ENCODE data around the gene NUP210L. TPM values are rescaled to one million over a fixed set of nuclear protein-coding genes. Genes with fewer than 3 reads are reported as not detected.
A peak's percentile ranks its signal among the peaks of the same experiment; 100 is the strongest.

The NUP210L gene
- polyA plus RNA-seq (2013): 0.08 TPM

DNA sequence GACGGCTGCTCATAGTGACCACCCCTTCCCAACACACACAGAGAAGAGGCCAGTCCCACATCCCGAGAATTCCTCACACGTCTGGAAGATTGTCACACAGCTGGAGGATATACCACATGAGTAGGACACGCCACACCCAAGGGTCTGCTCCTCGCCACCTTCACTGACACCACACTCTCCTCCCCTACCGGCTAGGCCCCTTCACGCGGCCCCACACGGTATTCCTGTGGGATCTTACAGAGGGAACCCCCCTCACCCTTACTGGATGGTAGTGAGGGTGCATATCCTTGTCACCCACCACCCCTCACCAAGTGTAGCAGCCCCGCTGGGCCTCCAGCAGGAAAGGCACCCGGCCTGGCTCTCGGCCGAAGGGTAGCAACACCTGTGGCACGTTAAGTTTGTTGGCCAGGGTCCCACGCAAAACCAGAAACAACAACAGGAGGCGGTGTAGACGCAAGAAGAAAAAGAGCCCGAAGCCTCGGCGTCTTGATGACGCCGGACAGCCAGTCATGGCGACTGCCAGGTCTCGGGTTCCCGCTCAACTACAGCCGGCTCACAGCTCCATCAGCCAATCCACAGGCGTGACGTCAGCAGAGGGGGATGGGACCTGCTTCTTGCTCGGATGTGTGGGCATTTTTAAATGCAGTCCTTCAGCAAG lies at the start of gene NUP210L:
Gene NUP210L, minus strand, starts transcription at position 540 of the 658 bp plus-strand sequence.
- H3K36me3 ChIP-seq (ENCODE audit: control insufficient read depth in 4 of 4, insufficient read depth in 4 of 4, low read length in 3 of 4): peaks cover 8 to 43% (median 30%) of the 10 kb centered on the region in 4 experiments
- POLR2A ChIA-PET: interaction anchor here (0.7 kb wide), 1 partner anchor 23 kb away, joined by 4 read pairs; no protein-coding TSS in a partner anchor
- H3K27ac ChIP-seq (ENCODE audit: insufficient read depth in 1 of 2, low read depth in 1 of 2, low read length in 2 of 2, poor library complexity in 1 of 2, severe bottlenecking in 2 of 2): peak within 1 kb of the TSS; percentile 29 to 74
- peaks cover 16 to 25% (median 23%) of the 10 kb centered on the region in 4 experiments for H3K4me1 ChIP-seq (ENCODE audit: control extremely low read depth in 1 of 4, control insufficient read depth in 4 of 4, insufficient read depth in 4 of 4, low read length in 3 of 4)
- WGBS (ENCODE audit: insufficient coverage): 90% methylated on average over 24 of the region's 29 CpGs
- peak within 1 kb of the TSS in 2 of 7 experiments; percentile 8 to 39 for H3K4me3 ChIP-seq (ENCODE audit: control insufficient read depth in 1 of 7, extremely low read depth in 1 of 7, insufficient read depth in 4 of 7, low read depth in 2 of 7, low read length in 6 of 7)
- no peaks in the 10 kb centered on the region for H3K27me3 ChIP-seq (replicated peaks in 2 of 5; ENCODE audit: control insufficient read depth in 4 of 5, insufficient read depth in 5 of 5, low read length in 4 of 5)
- CTCF ChIA-PET: interaction anchor here (1.2 to 1.8 kb wide), 3 partner anchors 11 to 30 kb away, joined by 3 to 4 read pairs (median 4); no protein-coding TSS in a partner anchor
- peaks cover 0 to 2% (median 0%) of the 10 kb centered on the region in 5 experiments for H3K9me3 ChIP-seq (ENCODE audit: control extremely low read depth in 1 of 5, control insufficient read depth in 4 of 5, insufficient read depth in 2 of 5, low read depth in 1 of 5, low read length in 4 of 5)
- DNase-seq: peak in 2 of 3 donors; percentile 60 to 83

DNA sequence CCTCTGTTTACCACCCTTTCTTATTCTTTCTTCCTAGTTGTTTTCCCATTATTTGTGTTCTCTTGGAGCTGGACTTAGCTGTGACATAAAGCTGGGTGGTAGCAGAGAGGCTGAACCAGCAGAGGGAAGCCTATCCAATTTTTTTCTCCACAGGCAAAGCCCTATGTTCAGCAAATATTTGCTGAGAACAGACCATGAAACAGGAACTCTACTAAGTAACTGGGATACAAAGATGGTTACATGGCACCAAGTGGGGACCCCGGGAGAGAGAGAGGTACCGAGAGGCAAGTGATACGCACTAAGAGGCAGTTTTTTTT lies 44.6 kb upstream of the NUP210L start:
- Histone ChIP-seq H3K9me3 (ENCODE audit: control extremely low read depth in 1 of 5, control insufficient read depth in 4 of 5, insufficient read depth in 2 of 5, low read depth in 1 of 5, low read length in 4 of 5) (no peaks in the 10 kb centered on the region), H3K27me3 (replicated peaks in 2 of 5; ENCODE audit: control insufficient read depth in 4 of 5, insufficient read depth in 5 of 5, low read length in 4 of 5) (no peaks in the 10 kb centered on the region), H3K36me3 (ENCODE audit: control insufficient read depth in 4 of 4, insufficient read depth in 4 of 4, low read length in 3 of 4) (no peaks in the 10 kb centered on the region), H3K4me1 (ENCODE audit: control extremely low read depth in 1 of 4, control insufficient read depth in 4 of 4, insufficient read depth in 4 of 4, low read length in 3 of 4) (peaks cover under 1 to 7% (median 4%) of the 10 kb centered on the region in 4 experiments), H3K4me3 (ENCODE audit: control insufficient read depth in 1 of 7, extremely low read depth in 1 of 7, insufficient read depth in 4 of 7, low read depth in 2 of 7, low read length in 6 of 7) (peak overlapping the region in 3 of 7 experiments; percentile 16 to 61 (median 30)), H3K27ac (ENCODE audit: insufficient read depth in 1 of 2, low read depth in 1 of 2, low read length in 2 of 2, poor library complexity in 1 of 2, severe bottlenecking in 2 of 2) (no peak overlapping the region)
- ChIA-PET POLR2A (no interaction called here), CTCF (interaction anchor here (0.6 to 4.1 kb wide), 21 partner anchors 10 to 208 kb away, joined by 3 to 28 read pairs (median 4); partner anchors contain the start of gene HAX1)
- 100% methylated on average over 3 of the region's 3 CpGs for WGBS (ENCODE audit: insufficient coverage)
- no peak for DNase-seq

DNA sequence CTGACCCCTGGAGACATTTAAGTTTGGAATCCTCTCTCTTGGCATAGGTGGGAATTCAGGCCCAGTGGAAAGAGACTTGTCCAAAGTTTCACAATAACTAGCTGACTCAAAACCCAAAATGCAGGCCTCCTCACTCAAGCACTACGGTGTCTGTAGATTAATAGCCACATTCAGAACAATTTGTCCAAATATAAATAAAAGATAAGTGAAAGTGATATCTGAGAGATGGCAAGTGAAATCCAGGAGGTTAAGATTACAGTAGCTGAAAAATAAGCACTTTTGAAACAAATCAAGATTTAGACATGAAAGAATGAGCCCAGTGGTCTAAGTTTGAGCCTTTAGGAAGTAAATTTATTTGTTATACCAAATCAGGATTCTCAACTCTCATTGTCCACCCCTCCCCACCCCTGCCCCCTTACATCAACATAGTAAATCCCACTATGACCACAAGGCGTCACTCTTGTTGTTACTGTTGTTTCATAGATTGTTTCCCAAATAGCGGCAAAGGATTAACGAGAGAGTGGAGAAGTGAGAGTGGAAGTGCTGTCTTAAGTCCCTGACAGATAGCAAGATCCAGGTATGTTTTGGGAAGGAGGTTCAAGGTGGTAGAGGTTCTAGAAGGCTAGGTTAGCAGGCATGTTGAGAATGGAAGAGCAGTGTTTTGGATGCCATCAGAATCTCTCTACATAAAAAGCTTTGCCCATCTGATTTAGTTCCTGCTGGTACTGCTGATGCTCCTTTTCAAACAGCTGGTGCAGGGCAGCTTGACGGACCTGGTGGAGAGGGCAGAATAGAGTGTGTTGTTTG lies 44.1 kb upstream of the NUP210L start:
- no peaks in the 10 kb centered on the region for H3K36me3 ChIP-seq (ENCODE audit: control insufficient read depth in 4 of 4, insufficient read depth in 4 of 4, low read length in 3 of 4)
- 0% methylated on average over 3 of the region's 5 CpGs for WGBS (ENCODE audit: insufficient coverage)
- peaks cover 2 to 12% (median 7%) of the 10 kb centered on the region in 4 experiments for H3K4me1 ChIP-seq (ENCODE audit: control extremely low read depth in 1 of 4, control insufficient read depth in 4 of 4, insufficient read depth in 4 of 4, low read length in 3 of 4)
- DNase-seq: peak; percentile 73 to 84 (median 83)
- ChIA-PET POLR2A (no interaction called here), CTCF (interaction anchor here (0.6 to 4.1 kb wide), 21 partner anchors 10 to 208 kb away, joined by 3 to 28 read pairs (median 4); partner anchors contain the start of gene HAX1)
- H3K27me3 ChIP-seq (replicated peaks in 2 of 5; ENCODE audit: control insufficient read depth in 4 of 5, insufficient read depth in 5 of 5, low read length in 4 of 5): no peaks in the 10 kb centered on the region
- peak overlapping the region in 4 of 7 experiments; percentile 16 to 61 (median 28) for H3K4me3 ChIP-seq (ENCODE audit: control insufficient read depth in 1 of 7, extremely low read depth in 1 of 7, insufficient read depth in 4 of 7, low read depth in 2 of 7, low read length in 6 of 7)
- H3K27ac ChIP-seq (ENCODE audit: insufficient read depth in 1 of 2, low read depth in 1 of 2, low read length in 2 of 2, poor library complexity in 1 of 2, severe bottlenecking in 2 of 2): no peak overlapping the region
- no peaks in the 10 kb centered on the region for H3K9me3 ChIP-seq (ENCODE audit: control extremely low read depth in 1 of 5, control insufficient read depth in 4 of 5, insufficient read depth in 2 of 5, low read depth in 1 of 5, low read length in 4 of 5)

DNA sequence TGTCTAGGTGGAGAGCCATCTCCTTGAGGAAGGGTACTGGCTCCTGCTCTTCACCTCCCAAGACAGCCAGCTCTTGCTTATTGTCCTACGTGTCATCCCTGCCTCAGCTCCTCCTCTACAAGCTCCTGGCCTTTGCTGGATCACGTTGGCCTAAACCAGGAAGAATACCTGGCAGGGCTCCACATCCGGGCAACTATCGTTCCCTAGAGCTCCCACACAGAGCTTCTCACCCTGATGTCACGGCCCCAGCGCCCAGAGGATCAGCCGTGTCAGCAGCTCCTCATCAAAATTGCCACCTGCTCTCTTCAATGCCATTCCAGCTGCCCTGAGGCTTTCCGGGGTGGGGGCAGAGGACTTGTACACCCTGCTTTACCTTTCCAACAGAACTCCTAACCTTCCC lies 38.9 kb upstream of the NUP210L start:
- H3K4me3 ChIP-seq (ENCODE audit: control insufficient read depth in 1 of 7, extremely low read depth in 1 of 7, insufficient read depth in 4 of 7, low read depth in 2 of 7, low read length in 6 of 7): no peak overlapping the region
- no peak overlapping the region for H3K27ac ChIP-seq (ENCODE audit: insufficient read depth in 1 of 2, low read depth in 1 of 2, low read length in 2 of 2, poor library complexity in 1 of 2, severe bottlenecking in 2 of 2)
- CTCF ChIA-PET: interaction anchor here (1.2 to 1.6 kb wide), 4 partner anchors 25 to 84 kb away, joined by 3 to 6 read pairs (median 4); partner anchors contain the start of gene HAX1
- peaks cover 0 to 21% (median 15%) of the 10 kb centered on the region in 4 experiments for H3K4me1 ChIP-seq (ENCODE audit: control extremely low read depth in 1 of 4, control insufficient read depth in 4 of 4, insufficient read depth in 4 of 4, low read length in 3 of 4)
- 89% methylated on average over 7 of the region's 8 CpGs for WGBS (ENCODE audit: insufficient coverage)
- DNase-seq: no peak
- no peaks in the 10 kb centered on the region for H3K36me3 ChIP-seq (ENCODE audit: control insufficient read depth in 4 of 4, insufficient read depth in 4 of 4, low read length in 3 of 4)
- H3K27me3 ChIP-seq (replicated peaks in 2 of 5; ENCODE audit: control insufficient read depth in 4 of 5, insufficient read depth in 5 of 5, low read length in 4 of 5): no peaks in the 10 kb centered on the region
- H3K9me3 ChIP-seq (ENCODE audit: control extremely low read depth in 1 of 5, control insufficient read depth in 4 of 5, insufficient read depth in 2 of 5, low read depth in 1 of 5, low read length in 4 of 5): no peaks in the 10 kb centered on the region
- POLR2A ChIA-PET: no interaction called here

DNA sequence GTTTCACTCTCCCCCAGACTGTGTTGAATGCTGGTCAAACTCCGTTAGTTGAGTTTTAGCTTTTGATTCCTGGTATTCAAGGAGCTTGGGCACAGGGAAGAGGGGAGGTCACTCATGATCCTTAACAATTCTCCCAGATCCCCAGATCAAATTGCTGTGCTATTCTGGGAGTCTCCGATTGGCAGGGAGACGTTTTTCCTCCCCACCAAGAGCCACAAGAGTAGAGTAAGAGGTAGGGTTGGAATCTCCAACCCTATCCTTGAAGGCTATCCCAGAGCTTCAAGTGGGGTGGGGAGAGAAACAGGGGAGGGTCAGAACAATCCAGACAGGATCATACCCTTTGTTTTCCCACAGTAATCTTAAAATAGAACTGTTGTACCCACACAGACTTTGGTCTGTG lies 37.6 kb upstream of the NUP210L start:
- Histone ChIP-seq H3K27me3 (replicated peaks in 2 of 5; ENCODE audit: control insufficient read depth in 4 of 5, insufficient read depth in 5 of 5, low read length in 4 of 5) (no peaks in the 10 kb centered on the region), H3K36me3 (ENCODE audit: control insufficient read depth in 4 of 4, insufficient read depth in 4 of 4, low read length in 3 of 4) (no peaks in the 10 kb centered on the region), H3K27ac (ENCODE audit: insufficient read depth in 1 of 2, low read depth in 1 of 2, low read length in 2 of 2, poor library complexity in 1 of 2, severe bottlenecking in 2 of 2) (no peak overlapping the region), H3K4me1 (ENCODE audit: control extremely low read depth in 1 of 4, control insufficient read depth in 4 of 4, insufficient read depth in 4 of 4, low read length in 3 of 4) (peaks cover 0 to 21% (median 15%) of the 10 kb centered on the region in 4 experiments), H3K4me3 (ENCODE audit: control insufficient read depth in 1 of 7, extremely low read depth in 1 of 7, insufficient read depth in 4 of 7, low read depth in 2 of 7, low read length in 6 of 7) (no peak overlapping the region), H3K9me3 (ENCODE audit: control extremely low read depth in 1 of 5, control insufficient read depth in 4 of 5, insufficient read depth in 2 of 5, low read depth in 1 of 5, low read length in 4 of 5) (no peaks in the 10 kb centered on the region)
- ChIA-PET POLR2A (interaction anchor here (2.1 kb wide), 1 partner anchor 10 kb away, joined by 6 read pairs; no protein-coding TSS in a partner anchor), CTCF (interaction anchor here (0.8 to 1.6 kb wide), 5 partner anchors 19 to 143 kb away, joined by 3 to 6 read pairs (median 4); partner anchors contain the start of gene HAX1)
- WGBS (ENCODE audit: insufficient coverage): 46% methylated on average over 2 of the region's 3 CpGs
- DNase-seq: no peak

DNA sequence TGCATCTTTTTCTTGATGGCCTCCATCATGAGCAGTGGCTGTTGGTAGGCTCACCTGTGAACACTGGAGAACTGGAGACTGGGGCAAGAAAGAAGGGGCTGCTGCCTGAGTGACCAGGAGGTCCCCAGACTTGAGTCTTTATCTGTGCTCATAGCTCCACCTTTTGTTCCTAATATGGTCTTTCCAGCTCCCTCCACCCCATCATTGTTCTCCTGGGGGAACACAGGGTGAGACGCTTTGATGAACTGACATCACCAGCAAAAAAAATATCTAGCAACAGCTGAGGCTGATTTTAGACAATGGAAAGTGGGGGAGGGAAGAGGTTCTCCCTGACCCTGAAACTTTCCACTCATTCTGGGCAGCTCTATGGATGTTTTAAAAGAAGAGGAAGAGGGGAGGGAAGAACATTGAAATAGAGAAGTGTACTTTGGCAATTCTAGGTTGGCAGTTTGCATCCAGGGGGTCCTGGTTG lies 37.2 kb upstream of the NUP210L start, which contains the start of gene TPM3:
Gene TPM3, minus strand, starts transcription at position 111 of the 472 bp plus-strand sequence. Its CDS starts 82 bp downstream, at position 29.
- Histone ChIP-seq H3K4me3 (ENCODE audit: control insufficient read depth in 1 of 7, extremely low read depth in 1 of 7, insufficient read depth in 4 of 7, low read depth in 2 of 7, low read length in 6 of 7) (no peak within 1 kb of the TSS), H3K27me3 (replicated peaks in 2 of 5; ENCODE audit: control insufficient read depth in 4 of 5, insufficient read depth in 5 of 5, low read length in 4 of 5) (no peaks in the 10 kb centered on the region), H3K9me3 (ENCODE audit: control extremely low read depth in 1 of 5, control insufficient read depth in 4 of 5, insufficient read depth in 2 of 5, low read depth in 1 of 5, low read length in 4 of 5) (no peaks in the 10 kb centered on the region), H3K36me3 (ENCODE audit: control insufficient read depth in 4 of 4, insufficient read depth in 4 of 4, low read length in 3 of 4) (no peaks in the 10 kb centered on the region), H3K4me1 (ENCODE audit: control extremely low read depth in 1 of 4, control insufficient read depth in 4 of 4, insufficient read depth in 4 of 4, low read length in 3 of 4) (peaks cover 0 to 21% (median 15%) of the 10 kb centered on the region in 4 experiments), H3K27ac (ENCODE audit: insufficient read depth in 1 of 2, low read depth in 1 of 2, low read length in 2 of 2, poor library complexity in 1 of 2, severe bottlenecking in 2 of 2) (no peak within 1 kb of the TSS)
- WGBS (ENCODE audit: insufficient coverage): no CpG with 5 or more reads among the region's 1 CpG
- peak in 2 of 3 donors; percentile 56 to 64 for DNase-seq
- ChIA-PET CTCF (interaction anchor here (0.8 to 1.5 kb wide), 3 partner anchors 19 to 143 kb away, joined by 3 to 5 read pairs (median 3); no protein-coding TSS in a partner anchor), POLR2A (interaction anchor here (2.1 kb wide), 1 partner anchor 9 kb away, joined by 6 read pairs; no protein-coding TSS in a partner anchor)

Data from common myeloid progenitor, CD34-positive (primary cell).